B cell (primary cell): ENCODE measurements around the gene OFD1.

Experiments
- EZH2 ChIP-seq: IDR thresholded peaks from 2 replicates; pipeline ENCODE4 v1.6.1; 2012; ENCODE audit warnings: borderline replicate concordance, low read depth, mild to moderate bottlenecking, moderate library complexity, low read length; ENCODE audit not compliant: insufficient read depth, poor library complexity, severe bottlenecking
- TF ChIP-seq, protein P1 (sequence below): fragments of 200-600 bp; IDR thresholded peaks from one replicate; pipeline ENCODE4 v1.8.0; 2022; ENCODE audit warnings: antibody characterized with exemption, mild to moderate bottlenecking

DNA sequence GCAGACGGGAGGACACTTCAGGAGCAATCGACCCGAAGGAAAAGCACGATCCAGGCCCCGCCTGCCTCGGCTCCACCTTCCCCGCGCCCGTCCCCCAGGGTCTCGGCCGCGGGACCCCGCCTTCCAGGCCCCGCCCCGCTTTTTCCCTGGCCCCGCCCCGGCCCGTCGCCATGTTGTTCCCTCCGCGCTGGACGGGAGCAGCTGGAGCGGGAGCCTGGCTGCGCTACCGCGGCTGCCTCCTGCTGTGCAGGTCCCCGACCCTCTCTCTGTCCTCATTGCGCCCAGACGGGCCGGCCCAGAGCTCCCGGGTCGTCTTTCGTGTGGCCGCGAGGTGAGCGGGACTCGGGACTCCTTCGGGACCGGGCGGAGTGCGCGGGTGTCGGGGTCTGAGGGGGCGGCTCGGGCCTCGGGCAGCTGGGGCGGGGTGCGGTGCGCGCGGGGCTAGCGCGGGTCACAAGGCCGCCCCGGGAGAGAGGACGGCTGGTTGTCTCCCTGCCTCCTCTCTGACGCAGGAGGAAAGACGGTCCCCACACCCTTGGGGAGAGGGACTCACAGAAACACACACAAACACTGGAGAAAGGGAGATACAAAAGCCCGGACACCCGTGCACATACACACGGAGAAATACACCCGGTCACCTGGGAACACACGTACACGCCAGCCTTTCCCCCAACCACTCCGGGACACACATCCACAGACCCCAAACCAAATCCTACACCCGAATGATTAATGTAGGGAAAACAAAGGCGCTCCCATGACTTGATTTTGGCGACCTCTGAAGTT lies 45.4 kb upstream of the OFD1 start, which contains the start of gene RAB9A:
- TF ChIP-seq, protein P1, sequence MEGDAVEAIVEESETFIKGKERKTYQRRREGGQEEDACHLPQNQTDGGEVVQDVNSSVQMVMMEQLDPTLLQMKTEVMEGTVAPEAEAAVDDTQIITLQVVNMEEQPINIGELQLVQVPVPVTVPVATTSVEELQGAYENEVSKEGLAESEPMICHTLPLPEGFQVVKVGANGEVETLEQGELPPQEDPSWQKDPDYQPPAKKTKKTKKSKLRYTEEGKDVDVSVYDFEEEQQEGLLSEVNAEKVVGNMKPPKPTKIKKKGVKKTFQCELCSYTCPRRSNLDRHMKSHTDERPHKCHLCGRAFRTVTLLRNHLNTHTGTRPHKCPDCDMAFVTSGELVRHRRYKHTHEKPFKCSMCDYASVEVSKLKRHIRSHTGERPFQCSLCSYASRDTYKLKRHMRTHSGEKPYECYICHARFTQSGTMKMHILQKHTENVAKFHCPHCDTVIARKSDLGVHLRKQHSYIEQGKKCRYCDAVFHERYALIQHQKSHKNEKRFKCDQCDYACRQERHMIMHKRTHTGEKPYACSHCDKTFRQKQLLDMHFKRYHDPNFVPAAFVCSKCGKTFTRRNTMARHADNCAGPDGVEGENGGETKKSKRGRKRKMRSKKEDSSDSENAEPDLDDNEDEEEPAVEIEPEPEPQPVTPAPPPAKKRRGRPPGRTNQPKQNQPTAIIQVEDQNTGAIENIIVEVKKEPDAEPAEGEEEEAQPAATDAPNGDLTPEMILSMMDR = no peak
- TF ChIP-seq EZH2 = no peak
